Nephron progenitor cell (in vitro differentiated cells): ENCODE measurements around the gene CLEC18B.
A peak's percentile ranks its signal among the peaks of the same experiment; 100 is the strongest.

Experiments used
- DNase-seq: peaks from one replicate; pipeline ENCODE4 v3.0.0; 2021
- H3K27ac Mint-ChIP-seq: 2 replicates; pipeline ENCODE4 v1.8.0; 2021; ENCODE audit warnings: mild to moderate bottlenecking, moderate library complexity, mixed read lengths
- H3K27me3 Mint-ChIP-seq: 2 replicates; pipeline ENCODE4 v1.8.0; 2021; ENCODE audit warnings: mild to moderate bottlenecking, low read depth, mixed read lengths; ENCODE audit not compliant: poor library complexity
- H3K36me3 Mint-ChIP-seq: 2 replicates; pipeline ENCODE4 v1.8.0; 2021; ENCODE audit warnings: low read depth, mixed read lengths
- H3K4me1 Mint-ChIP-seq: 2 replicates; pipeline ENCODE4 v1.8.0; 2021; ENCODE audit warnings: mixed read lengths
- H3K4me3 Mint-ChIP-seq: 2 replicates; pipeline ENCODE4 v1.8.0; 2021; ENCODE audit warnings: mild to moderate bottlenecking, moderate library complexity, mixed read lengths
- H3K9me3 Mint-ChIP-seq: 2 replicates; pipeline ENCODE4 v1.8.0; 2021; ENCODE audit warnings: mild to moderate bottlenecking, moderate library complexity, mixed read lengths
- CTCF ChIP-seq: fragments of 200-600 bp; sonication (generic); IDR thresholded peaks from 2 replicates; pipeline ENCODE4 v1.5.0; 2021; ENCODE audit warnings: antibody characterized with exemption

Gene CLEC18B

DNA sequence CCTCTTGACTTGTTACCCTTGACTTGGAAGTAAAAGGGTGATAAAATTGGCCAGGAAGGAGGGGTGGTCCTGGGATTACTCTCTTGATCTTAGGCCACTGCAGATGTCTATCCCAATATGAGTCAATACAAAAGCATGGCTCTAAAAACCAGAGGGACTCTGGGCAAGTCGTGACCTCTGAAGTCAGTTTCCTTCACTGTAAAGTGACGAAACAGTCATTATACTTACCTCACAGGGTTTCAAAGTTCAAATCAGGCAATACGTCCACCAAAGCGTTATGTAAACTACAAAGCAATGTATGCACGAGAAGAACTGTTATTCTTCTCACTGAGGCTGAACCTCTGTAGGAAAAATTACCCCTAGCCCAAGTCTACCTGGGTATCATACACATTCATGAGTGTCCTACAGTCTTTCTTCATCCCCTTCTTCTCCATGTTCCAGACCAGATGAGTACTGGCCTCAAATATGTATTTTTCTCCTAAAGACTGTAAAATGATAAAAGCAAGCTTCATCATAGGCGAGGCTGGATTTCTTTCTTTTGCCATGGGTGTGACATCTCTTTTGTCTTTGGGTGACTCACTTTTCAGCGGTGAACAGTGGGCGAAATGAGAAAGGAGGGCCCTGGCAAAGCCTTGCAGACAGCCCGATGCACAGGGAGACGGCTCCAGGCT is 34.5 kb upstream of the CLEC18B start:
- Mint-ChIP-seq H3K4me3 (no peak overlapping the region), H3K4me1 (peaks cover 13% of the 10 kb centered on the region), H3K36me3 (peaks cover 84% of the 10 kb centered on the region), H3K9me3 (no peaks in the 10 kb centered on the region), H3K27me3 (peaks cover 3% of the 10 kb centered on the region), H3K27ac (peak overlapping the region; percentile 4)
- no peak for DNase-seq
- no peak for TF ChIP-seq CTCF

DNA sequence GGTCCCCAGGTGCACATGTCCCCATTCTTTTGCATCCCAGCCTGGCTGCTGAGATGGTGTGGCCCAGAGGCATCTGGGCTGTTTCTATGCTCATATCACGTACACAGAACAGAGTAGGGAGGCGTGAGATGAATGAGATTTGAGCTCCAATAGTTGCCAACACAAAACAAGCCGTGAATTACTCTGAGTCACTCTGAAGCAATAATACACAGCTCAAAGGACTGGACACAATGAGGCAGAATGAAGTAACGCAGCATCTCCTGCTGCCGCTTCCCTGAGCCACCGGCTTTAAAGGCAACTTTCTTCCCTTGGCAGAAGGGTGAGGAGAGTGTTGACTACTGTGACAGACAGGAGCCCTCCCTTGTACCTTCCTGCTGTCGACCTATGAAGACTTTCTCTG is 33.9 kb upstream of the CLEC18B start:
- no peak overlapping the region for H3K4me3 Mint-ChIP-seq
- no peak for TF ChIP-seq CTCF
- H3K4me1 Mint-ChIP-seq, result peaks cover 13% of the 10 kb centered on the region
- H3K36me3 Mint-ChIP-seq, result peaks cover 82% of the 10 kb centered on the region
- peaks cover 3% of the 10 kb centered on the region for H3K27me3 Mint-ChIP-seq
- no peaks in the 10 kb centered on the region for H3K9me3 Mint-ChIP-seq
- DNase-seq, result no peak
- peak overlapping the region; percentile 78 for H3K27ac Mint-ChIP-seq

DNA sequence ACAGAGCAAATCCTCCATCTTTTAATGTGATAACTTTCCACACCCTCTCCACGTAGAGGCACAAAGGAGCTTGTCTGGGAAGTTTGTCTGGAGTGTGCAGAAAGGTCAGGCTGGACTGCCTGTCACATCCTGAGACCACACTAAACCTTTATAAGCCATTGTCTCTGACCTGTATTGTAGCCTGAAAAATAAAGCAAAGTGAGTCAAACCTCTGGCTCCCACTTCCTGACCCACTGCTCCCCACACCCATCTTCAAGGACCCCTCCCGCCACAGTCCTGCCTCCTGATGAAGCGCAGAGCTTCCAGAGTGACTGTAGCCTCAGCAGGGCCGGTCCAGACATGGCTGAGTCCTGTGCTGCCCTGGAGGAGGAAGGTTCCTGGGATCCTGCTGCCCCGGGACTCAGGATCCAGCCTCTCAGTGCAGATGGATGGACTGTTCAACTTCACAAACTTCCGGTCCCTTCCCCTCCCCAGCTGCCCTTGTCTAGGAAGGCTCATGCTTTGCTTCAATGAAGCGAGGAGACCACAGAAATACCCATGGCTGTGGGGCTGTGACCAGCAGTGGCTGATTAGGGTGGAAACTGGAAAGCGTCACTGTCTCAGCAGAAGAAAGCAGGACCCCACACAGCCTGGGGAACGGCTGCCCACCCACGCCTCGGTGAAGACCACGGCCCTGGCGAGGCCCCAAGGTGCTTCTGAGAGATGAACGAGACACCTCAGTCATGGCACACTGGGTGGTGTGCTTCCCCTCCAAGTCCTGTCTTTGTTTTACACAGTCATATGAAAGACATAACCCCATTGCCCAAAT is 30.9 kb upstream of the CLEC18B start:
- Mint-ChIP-seq H3K4me1 (peaks cover 9% of the 10 kb centered on the region), H3K9me3 (no peaks in the 10 kb centered on the region), H3K4me3 (no peak overlapping the region), H3K27me3 (peaks cover 3% of the 10 kb centered on the region), H3K36me3 (peaks cover 78% of the 10 kb centered on the region), H3K27ac (peak overlapping the region; percentile 88)
- DNase-seq, result peak; percentile 12
- no peak for TF ChIP-seq CTCF

GRCh38 chr16:74450967-74451760 is 29.9 kb upstream of the CLEC18B start:
- peaks cover 3% of the 10 kb centered on the region for H3K27me3 Mint-ChIP-seq
- no peak for DNase-seq
- TF ChIP-seq CTCF, result no peak
- peaks cover 9% of the 10 kb centered on the region for H3K4me1 Mint-ChIP-seq
- H3K9me3 Mint-ChIP-seq, result no peaks in the 10 kb centered on the region
- H3K27ac Mint-ChIP-seq, result peak overlapping the region; percentile 40
- H3K36me3 Mint-ChIP-seq, result peaks cover 74% of the 10 kb centered on the region
- no peak overlapping the region for H3K4me3 Mint-ChIP-seq

DNA sequence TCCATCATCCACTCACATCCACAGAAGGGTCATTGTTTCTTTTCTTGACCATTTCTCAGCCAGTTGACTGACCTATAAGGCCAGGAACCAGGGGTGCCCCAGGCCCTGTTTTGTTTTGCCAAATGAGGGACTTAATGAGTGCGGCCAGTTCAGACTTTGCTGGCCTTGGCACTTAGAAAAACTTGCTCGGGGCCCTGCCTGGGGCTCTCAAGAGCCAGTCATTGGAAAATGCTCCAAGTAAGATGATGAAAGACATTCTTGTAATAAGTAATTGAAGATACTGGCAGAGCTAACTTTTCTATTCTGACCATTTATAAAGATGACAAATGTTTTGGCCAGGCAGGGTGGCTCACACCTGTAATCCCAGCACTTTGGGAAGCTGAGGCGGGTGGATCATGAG is 29.0 kb upstream of the CLEC18B start:
- Mint-ChIP-seq H3K4me1 (peaks cover 9% of the 10 kb centered on the region), H3K27ac (no peak overlapping the region), H3K36me3 (peaks cover 65% of the 10 kb centered on the region), H3K27me3 (peaks cover 3% of the 10 kb centered on the region), H3K9me3 (no peaks in the 10 kb centered on the region), H3K4me3 (no peak overlapping the region)
- no peak for TF ChIP-seq CTCF
- no peak for DNase-seq
